Heart right ventricle (tissue), 16 donors: ENCODE measurements around the gene RAB39A. TPM values are rescaled to one million over a fixed set of nuclear protein-coding genes. Genes with fewer than 3 reads are reported as not detected.

Experiments
- ATAC-seq, 8 donors: fragments of 200-7000 bp; cut with Tn5 transposase; one replicate each; pipeline ENCODE4 v1.9.1; 2020; ENCODE audit warnings: mild to moderate bottlenecking in 8 of 8, moderate library complexity in 8 of 8, moderate number of reproducible peaks in 1 of 8
- DNase-seq, 2 donors: peaks; one replicate each; pipeline ENCODE4 v3.0.0-alpha.2; 2020
- H3K27ac ChIP-seq, 10 donors: fragments of 200-600 bp; sonication (generic) in 2 of 10; one replicate each; pipeline versions ENCODE4 v1.5.0 to v1.8.0; 2020 to 2022; ENCODE audit warnings: mild to moderate bottlenecking in 3 of 10
- H3K27me3 ChIP-seq, 7 donors: fragments of 200-600 bp; one replicate each; pipeline ENCODE4 v1.8.0; 2021 to 2022; ENCODE audit warnings: mild to moderate bottlenecking in 2 of 7
- H3K36me3 ChIP-seq, 9 donors: fragments of 200-600 bp; sonication (generic) in 1 of 9; one replicate each; pipeline versions ENCODE4 v1.5.0 to v1.8.0; 2020 to 2022; ENCODE audit warnings: mild to moderate bottlenecking in 2 of 9
- H3K4me1 ChIP-seq, 9 donors: fragments of 200-600 bp; sonication (generic) in 1 of 9; one replicate each; pipeline versions ENCODE4 v1.5.0 to v1.8.0; 2020 to 2022; ENCODE audit warnings: mild to moderate bottlenecking in 4 of 9
- H3K4me3 ChIP-seq, 10 donors: fragments of 200-600 bp; sonication (generic) in 2 of 10; one replicate each; pipeline versions ENCODE4 v1.5.0 to v1.8.0; 2020 to 2022; ENCODE audit warnings: mild to moderate bottlenecking in 7 of 10, moderate library complexity in 2 of 10
- H3K9me3 ChIP-seq, 11 donors: fragments of 200-600 bp in 10 of 11; sonication (generic) in 2 of 11; one replicate each; pipeline versions ENCODE4 v1.5.0 to v1.8.0; 2013 to 2022; ENCODE audit warnings: mild to moderate bottlenecking in 2 of 11, control low read depth in 1 of 11, moderate library complexity in 1 of 11
- WGBS, 2 donors: extraction: QIAGEN DNeasy Blood & Tissue Kit; methylation state at CpG; one replicate each; pipeline ENCODE4 v1.1.7; 2013; ENCODE audit warnings: inconsistent platforms in 1 of 2; 5-methylcytosine and 5-hydroxymethylcytosine counted together
- intact Hi-C, 10 donors: fragments of 100-400 bp; cut with DNase I; formaldehyde crosslinking; loops; one replicate each; pipeline versions ENCODE4 v1.11.1 to v1.14.2; 2022
- polyA plus RNA-seq, 2 donors: library from polyadenylated mRNA; stranded (reverse); fragments of 200-250 nt; gene quantifications; one replicate each; pipeline ENCODE4 v1.2.3, GENCODE V29; 2013
- total RNA-seq, 10 donors: library from RNA; stranded (reverse); fragmentation: NEBNext Ultra II Directional in 3 of 10; extraction: Animal tissue kit (Norgen Biotek cat#: 25700) in 3 of 10; gene quantifications; one replicate each; pipeline versions ENCODE4 v1.2.1 to v1.2.4, GENCODE V29; 2021 to 2023
- TF ChIP-seq, protein P1 (sequence below), 9 donors: fragments of 200-600 bp; sonication (generic) in 2 of 9; IDR thresholded peaks; one replicate each; pipeline versions ENCODE4 v1.5.0 to v1.8.0; 2021 to 2022; ENCODE audit warnings: antibody characterized with exemption in 9 of 9, mild to moderate bottlenecking in 5 of 9, moderate library complexity in 1 of 9
- donor health status: Arrhythmogenic right ventricular cardiomyopathy.
- donor health status: ischemic (EF 13 %, LVEDD 7.1; RV severe dilation, severe dysfunction).
- donor health status: healthy with polysubstance abuse.
- donor health status: DM: no; HTN: yes; CAD: no.
- donor health status: DM: no; HTN: no; CAD: no.
- donor health status: ischemic (EF 25% LVEDD 6.9; RV normal size, moderate dysfunction).
- donor health status: ischemic (EF 25% LVEDD 5.7; RV mildly dilated, moderate dysfunction).
- donor health status: healthy.
- donor health status: DM: yes; HTN: yes; CAD: no.
- donor health status: Ischemic cardiomyopathy.
- donor health status: ischemic (EF 35%, LVEDD 5.7; RV mildly dilated, moderate dysfunction).
- donor health status: nonischemic (EF 11% LVEDD 7.7; RV severe dilation, severe dysfunction).
- donor health status: DM: yes; HTN: yes; CAD: no.
- donor health status: PGD.
- donor health status: ischemic (EF 29% LVEDD 5.4; RV normal size, mild dysfunction).
- donor health status: nonischemic (EF 23%, LVEDD 6.1; RV moderate dilation, normal function).

The RAB39A gene
- total and polyA plus RNA-seq, 12 donors, result 0.01 to 3.0 (median 0.31) TPM; not detected in 3

DNA sequence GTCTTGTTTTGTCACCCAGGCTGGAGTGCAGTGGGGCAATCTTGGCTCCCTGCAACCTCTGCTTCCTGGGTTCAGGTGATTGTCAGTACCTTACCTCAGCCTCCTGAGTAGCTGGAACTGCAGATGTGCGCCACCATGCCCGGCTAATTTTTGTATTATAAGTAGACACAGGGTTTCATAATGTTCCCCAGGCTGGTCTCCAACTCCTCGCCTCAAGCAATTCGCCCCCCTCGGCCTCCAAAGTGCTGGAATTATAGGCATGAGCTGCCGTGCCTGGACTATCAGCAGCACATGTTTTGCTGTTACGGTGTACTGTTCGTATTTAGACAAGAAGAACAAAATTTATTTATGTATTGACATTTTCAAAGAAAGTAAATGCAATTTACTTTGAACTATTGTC, 34.8 kb downstream of the RAB39A start:
- no peaks in the 10 kb centered on the region for H3K36me3 ChIP-seq
- peaks cover 0 to 3% (median 0%) of the 10 kb centered on the region in 9 donors for H3K4me1 ChIP-seq
- intact Hi-C loops, result no loop called here
- TF ChIP-seq, protein P1, sequence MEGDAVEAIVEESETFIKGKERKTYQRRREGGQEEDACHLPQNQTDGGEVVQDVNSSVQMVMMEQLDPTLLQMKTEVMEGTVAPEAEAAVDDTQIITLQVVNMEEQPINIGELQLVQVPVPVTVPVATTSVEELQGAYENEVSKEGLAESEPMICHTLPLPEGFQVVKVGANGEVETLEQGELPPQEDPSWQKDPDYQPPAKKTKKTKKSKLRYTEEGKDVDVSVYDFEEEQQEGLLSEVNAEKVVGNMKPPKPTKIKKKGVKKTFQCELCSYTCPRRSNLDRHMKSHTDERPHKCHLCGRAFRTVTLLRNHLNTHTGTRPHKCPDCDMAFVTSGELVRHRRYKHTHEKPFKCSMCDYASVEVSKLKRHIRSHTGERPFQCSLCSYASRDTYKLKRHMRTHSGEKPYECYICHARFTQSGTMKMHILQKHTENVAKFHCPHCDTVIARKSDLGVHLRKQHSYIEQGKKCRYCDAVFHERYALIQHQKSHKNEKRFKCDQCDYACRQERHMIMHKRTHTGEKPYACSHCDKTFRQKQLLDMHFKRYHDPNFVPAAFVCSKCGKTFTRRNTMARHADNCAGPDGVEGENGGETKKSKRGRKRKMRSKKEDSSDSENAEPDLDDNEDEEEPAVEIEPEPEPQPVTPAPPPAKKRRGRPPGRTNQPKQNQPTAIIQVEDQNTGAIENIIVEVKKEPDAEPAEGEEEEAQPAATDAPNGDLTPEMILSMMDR (IDR thresholded peaks at IDR 0.05), result no peak
- DNase-seq (no peak), ATAC-seq (no peak)
- H3K4me3 ChIP-seq, result no peak overlapping the region
- H3K9me3 ChIP-seq, result no peaks in the 10 kb centered on the region
- 72 to 76% methylated on average over 8 of the region's 8 CpGs for WGBS, 2 donors
- H3K27ac ChIP-seq, result no peak overlapping the region
- H3K27me3 ChIP-seq, result peaks cover 0 to 6% (median 2%) of the 10 kb centered on the region in 7 donors

DNA sequence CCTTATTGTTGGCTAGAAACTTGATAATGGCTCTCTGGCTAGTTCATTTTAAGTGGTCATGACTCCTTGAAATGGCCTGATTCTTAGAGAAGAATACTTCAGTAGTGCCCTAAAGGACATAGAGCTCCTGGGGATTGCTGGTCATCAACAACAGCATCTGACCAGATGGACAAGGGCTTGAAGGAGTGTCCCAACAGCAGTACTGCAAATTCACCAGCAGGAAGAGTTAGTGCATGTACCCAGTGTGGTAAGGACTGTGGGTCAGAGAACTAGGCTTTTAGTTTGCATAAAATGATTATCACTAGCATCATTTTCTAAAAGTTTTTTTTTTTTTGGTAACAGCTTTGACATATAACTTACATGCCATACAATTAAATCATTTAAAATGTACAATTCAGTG, 41.0 kb downstream of the RAB39A start:
- H3K4me1 ChIP-seq, result no peaks in the 10 kb centered on the region
- peaks cover 0 to 7% (median 0%) of the 10 kb centered on the region in 7 donors for H3K27me3 ChIP-seq
- TF ChIP-seq, protein P1 (IDR thresholded peaks at IDR 0.05), result no peak
- H3K4me3 ChIP-seq, result no peak overlapping the region
- no peak for ATAC-seq
- no peaks in the 10 kb centered on the region for H3K36me3 ChIP-seq
- no peak overlapping the region for H3K27ac ChIP-seq
- DNase-seq, result no peak
- no peaks in the 10 kb centered on the region for H3K9me3 ChIP-seq
- intact Hi-C loops, result no loop called here

DNA sequence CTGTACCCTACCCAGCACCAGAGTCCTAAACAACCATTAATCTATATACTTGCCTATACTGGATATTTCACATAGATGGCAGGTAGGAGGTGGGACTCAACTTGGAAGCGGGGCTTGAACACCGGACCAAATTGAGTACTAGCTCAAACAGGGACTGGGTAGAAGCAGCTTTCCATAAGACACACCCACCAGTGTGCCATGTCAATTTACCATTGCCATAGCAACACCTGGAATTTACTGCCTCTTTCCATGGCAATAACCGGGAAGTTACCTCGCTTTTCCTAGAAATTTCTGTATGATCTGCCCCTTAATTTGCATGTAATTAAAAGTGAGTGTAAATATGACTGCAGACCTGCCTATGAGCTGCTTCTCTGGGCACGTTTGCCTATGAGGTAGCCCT, 41.8 kb downstream of the RAB39A start:
- Histone ChIP-seq H3K27me3 (peaks cover 0 to 5% (median 0%) of the 10 kb centered on the region in 7 donors), H3K36me3 (no peaks in the 10 kb centered on the region), H3K4me1 (no peaks in the 10 kb centered on the region), H3K4me3 (no peak overlapping the region), H3K27ac (no peak overlapping the region), H3K9me3 (no peaks in the 10 kb centered on the region)
- WGBS, 2 donors, result 79 to 82% methylated on average over 5 of the region's 5 CpGs
- TF ChIP-seq, protein P1 (IDR thresholded peaks at IDR 0.05), result no peak
- no peak for DNase-seq
- intact Hi-C loops, result no loop called here
- no peak for ATAC-seq

DNA sequence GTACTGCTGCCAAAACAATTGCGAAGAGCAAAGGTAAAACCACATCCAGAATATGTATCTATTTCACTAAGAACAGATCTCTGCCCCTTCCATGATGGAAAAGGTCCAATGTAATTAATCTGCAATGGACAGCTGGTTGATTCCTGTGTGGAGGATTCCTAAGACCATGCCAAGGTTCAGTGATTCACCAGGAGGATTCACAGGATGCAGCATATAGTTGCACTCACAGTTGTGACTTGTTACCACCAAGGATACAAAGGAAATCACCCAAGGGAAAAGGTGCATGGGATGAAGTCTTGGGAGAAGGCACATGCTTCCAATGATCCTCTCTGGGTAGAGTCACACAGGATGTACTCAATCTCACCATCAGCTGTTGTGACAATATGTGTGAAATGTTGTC, 45.4 kb downstream of the RAB39A start:
- H3K4me3 ChIP-seq, result no peak overlapping the region
- no peak for DNase-seq
- WGBS, 2 donors, result 97 to 98% methylated on average over 1 of the region's 1 CpG
- H3K27ac ChIP-seq, result no peak overlapping the region
- H3K36me3 ChIP-seq, result no peaks in the 10 kb centered on the region
- no peaks in the 10 kb centered on the region for H3K9me3 ChIP-seq
- ATAC-seq, result no peak
- intact Hi-C loops, result no loop called here
- TF ChIP-seq, protein P1 (IDR thresholded peaks at IDR 0.05), result no peak
- H3K27me3 ChIP-seq, result peaks cover 0 to 5% (median 0%) of the 10 kb centered on the region in 7 donors
- H3K4me1 ChIP-seq, result peaks cover 0 to 2% (median 0%) of the 10 kb centered on the region in 9 donors
